HEK293 (cell line): ENCODE measurements around the gene TEX14.

ENCODE experiments used
- CTCF ChIA-PET: fragments of 350-600 bp; formaldehyde crosslinking; extraction: SDS; loops from one replicate; lab custom pipeline; 2021; ENCODE audit warnings: antibody characterized with exemption; lab: Yijun Ruan, JAX
- POLR2A ChIA-PET: fragments of 300-600 bp; formaldehyde crosslinking; extraction: SDS; loops from one replicate; lab custom pipeline; 2020; ENCODE audit warnings: antibody characterized with exemption, inconsistent platforms; lab: Yijun Ruan, JAX
- H3K27ac ChIP-seq: fragments of 200-500 bp; sonication (Bioruptor generic); 2 replicates; pipeline ENCODE4 v1.5.1; 2014; ENCODE audit warnings: low read depth, low read length, control low read depth, inconsistent platforms; ENCODE audit errors: extremely low read depth
- H3K36me3 ChIP-seq, 2 experiments: fragments of 200-500 bp in 1 of 2; sonication (Bioruptor generic) in 1 of 2; 1 replicate in 1 of 2; 2 replicates in 1 of 2; pipeline ENCODE4 v1.5.1; 2014 to 2017; ENCODE audit warnings: inconsistent platforms in 2 of 2, low read length in 2 of 2; ENCODE audit not compliant: control insufficient read depth in 2 of 2, insufficient read depth in 1 of 2
- H3K4me1 ChIP-seq: fragments of 200-500 bp; sonication (Bioruptor generic); 2 replicates; pipeline ENCODE4 v1.5.1; 2014; ENCODE audit warnings: mild to moderate bottlenecking, low read length, inconsistent platforms; ENCODE audit not compliant: control insufficient read depth, insufficient read depth
- H3K4me3 ChIP-seq: 2 replicates; pipeline ENCODE4 v1.5.1; 2011; ENCODE audit warnings: low read depth, mild to moderate bottlenecking, control low read depth, low read length, moderate library complexity
- H3K9me3 ChIP-seq: fragments of 200-500 bp; sonication (Bioruptor generic); 2 replicates; pipeline ENCODE4 v1.5.1; 2014; ENCODE audit warnings: low read depth, low read length, inconsistent platforms; ENCODE audit not compliant: control insufficient read depth, insufficient read depth
- ATF2 ChIP-seq: fragments of 450-650 bp; formaldehyde crosslinking; IDR thresholded peaks from 2 replicates; pipeline ENCODE4 v1.5.1; 2016; ENCODE audit warnings: missing biosample characterization, missing genetic modification characterization, low read depth
- BCL11A ChIP-seq: fragments of 450-650 bp; formaldehyde crosslinking; IDR thresholded peaks from 2 replicates; pipeline ENCODE4 v1.5.1; 2016; ENCODE audit warnings: low read depth, missing biosample characterization, missing genetic modification characterization
- GFI1B ChIP-seq: fragments of 450-650 bp; formaldehyde crosslinking; IDR thresholded peaks from 2 replicates; pipeline ENCODE4 v1.5.1; 2016; ENCODE audit warnings: missing biosample characterization, missing genetic modification characterization
- PRDM10 ChIP-seq: fragments of 450-650 bp; formaldehyde crosslinking; IDR thresholded peaks from 2 replicates; pipeline ENCODE4 v1.5.1; 2016; ENCODE audit warnings: missing biosample characterization, missing genetic modification characterization
- PRDM6 ChIP-seq: fragments of 450-650 bp; formaldehyde crosslinking; IDR thresholded peaks from 2 replicates; pipeline ENCODE4 v1.5.1; 2017; ENCODE audit warnings: missing biosample characterization, missing genetic modification characterization
- REST ChIP-seq: fragments of 450-650 bp; formaldehyde crosslinking; IDR thresholded peaks from 2 replicates; pipeline ENCODE4 v1.5.1; 2016; ENCODE audit warnings: missing biosample characterization, missing genetic modification characterization
- ZBTB8A ChIP-seq: fragments of 450-650 bp; formaldehyde crosslinking; IDR thresholded peaks from 2 replicates; pipeline ENCODE4 v1.5.1; 2016; ENCODE audit warnings: missing biosample characterization, missing genetic modification characterization
- ZEB2 ChIP-seq: fragments of 450-650 bp; formaldehyde crosslinking; IDR thresholded peaks from 2 replicates; pipeline ENCODE4 v1.5.1; 2016; ENCODE audit warnings: missing biosample characterization, missing genetic modification characterization
- ZNF362 ChIP-seq: fragments of 450-650 bp; formaldehyde crosslinking; IDR thresholded peaks from 2 replicates; pipeline ENCODE4 v1.5.1; 2016; ENCODE audit warnings: missing biosample characterization, missing genetic modification characterization
- ZNF394 ChIP-seq: fragments of 450-650 bp; formaldehyde crosslinking; IDR thresholded peaks from 2 replicates; pipeline ENCODE4 v1.5.1; 2016; ENCODE audit warnings: missing biosample characterization, missing genetic modification characterization, mild to moderate bottlenecking, moderate library complexity, borderline replicate concordance

The TEX14 gene

GRCh38 chr17:58694302-58694701 lies 2.5 kb upstream of the TEX14 start (continued):
- peak; percentile 57; the same call in 1 of the 2 replicates for TF ChIP-seq ZNF362 (tag by site-specific recombination)

- POLR2A ChIA-PET: interaction anchor here (1.7 to 5.0 kb wide), 2 partner anchors 15 to 62 kb away, joined by 4 to 49 read pairs; no protein-coding TSS in a partner anchor
Measured at GRCh38 chr17:58693751-58694150, 1.9 kb upstream of the TEX14 start.

More at GRCh38 chr17:58693751-58694150, 1.9 kb upstream of the TEX14 start:
- peak overlapping the region; percentile 96 for H3K27ac ChIP-seq
- H3K9me3 ChIP-seq: no peaks in the 10 kb centered on the region
- peaks cover 16% of the 10 kb centered on the region for H3K4me1 ChIP-seq
- TF ChIP-seq ATF2 (peak; percentile 91), PRDM10 (tag by site-specific recombination) (no peak), PRDM6 (peak; percentile 25; the same call in 1 of the 2 replicates), ZNF394 (no peak), ZEB2 (tag by site-specific recombination) (peak; percentile 42; the same call in 1 of the 2 replicates), GFI1B (no peak), BCL11A (tag by site-specific recombination) (no peak), REST (tag by site-specific recombination) (0 out of 2 replicates have a peak, but pooled peaks have one; percentile 6), ZBTB8A (tag by site-specific recombination) (no peak)
- H3K36me3 ChIP-seq: peaks cover 18 to 28% of the 10 kb centered on the region in 2 experiments
- peak overlapping the region; percentile 74 for H3K4me3 ChIP-seq
- CTCF ChIA-PET: interaction anchor here (0.5 to 2.2 kb wide), 5 partner anchors 17 to 311 kb away, joined by 3 to 8 read pairs (median 4); no protein-coding TSS in a partner anchor
